Ovary (tissue), 3 donors: ENCODE measurements around the gene APOL6.

ENCODE experiments used
- CTCF ChIP-seq, 3 donors: fragments of 450-650 bp in 2 of 3; fragments of 200-600 bp in 1 of 3; IDR thresholded peaks; one replicate each; pipeline versions ENCODE4 v1.5.1 to v1.8.0; 2016 to 2022; ENCODE audit warnings: antibody characterized with exemption in 3 of 3, mild to moderate bottlenecking in 1 of 3
- EP300 ChIP-seq: sonication (generic); formaldehyde crosslinking; IDR thresholded peaks from one replicate; pipeline ENCODE4 v1.6.1; 2017; ENCODE audit warnings: antibody characterized with exemption
- POLR2A ChIP-seq: fragments of 450-650 bp; IDR thresholded peaks from one replicate; pipeline ENCODE4 v1.6.1; 2017; ENCODE audit warnings: antibody characterized with exemption, mild to moderate bottlenecking, moderate library complexity
- donor health status: DM: no; HTN: no; CAD: no.

DNA sequence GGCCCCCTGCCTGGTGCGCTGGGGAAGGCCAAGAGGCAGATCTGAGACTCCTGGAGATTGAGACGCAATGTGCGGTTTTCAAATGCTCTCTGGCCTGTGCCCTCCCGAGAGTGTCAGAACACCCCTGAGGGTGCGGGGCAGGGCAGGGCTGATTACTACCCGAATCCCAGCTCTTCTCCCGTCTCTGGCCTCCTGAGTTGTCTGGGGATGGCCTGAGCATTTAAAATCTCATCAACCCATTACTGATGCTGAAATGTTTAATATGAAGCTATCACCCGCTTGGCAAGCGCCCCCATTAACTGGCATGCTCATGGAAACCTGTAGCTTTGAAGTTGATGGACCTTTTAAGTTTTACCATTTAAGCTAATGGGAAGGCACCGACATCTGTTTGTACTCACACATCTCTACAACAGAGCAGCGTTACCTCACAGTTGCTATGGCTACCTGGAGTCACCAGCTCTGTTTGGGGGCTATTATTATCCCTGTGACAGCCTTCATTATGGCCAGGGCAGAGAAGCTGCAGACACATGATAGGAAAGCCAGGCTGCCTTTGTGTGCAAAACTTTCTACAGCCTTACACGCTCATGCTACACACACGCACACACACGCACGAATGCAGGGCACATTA lies 27.5 kb upstream of the APOL6 start:
- no peak for TF ChIP-seq POLR2A
- no peak for TF ChIP-seq CTCF (IDR thresholded peaks at IDR 0.05)
- no peak for TF ChIP-seq EP300
